Ishikawa (cell line): ENCODE data around the gene AKR1E2.

ENCODE experiments used
- CEBPB ChIP-seq: IDR thresholded peaks from 2 replicates; pipeline ENCODE4 v1.6.1; 2012
- CREB1 ChIP-seq: IDR thresholded peaks from 2 replicates; pipeline ENCODE4 v1.6.1; 2012; ENCODE audit warnings: low read depth
- EGR1 ChIP-seq: IDR thresholded peaks from 2 replicates; pipeline ENCODE4 v1.6.1; 2012
- EP300 ChIP-seq: IDR thresholded peaks from 2 replicates; pipeline ENCODE4 v1.6.1; 2012; ENCODE audit warnings: borderline replicate concordance
- FOXM1 ChIP-seq: IDR thresholded peaks from 2 replicates; pipeline ENCODE4 v1.6.1; 2012; ENCODE audit warnings: low read depth, borderline replicate concordance
- MAX ChIP-seq: IDR thresholded peaks from 2 replicates; pipeline ENCODE4 v1.6.1; 2012
- NFIC ChIP-seq: IDR thresholded peaks from 2 replicates; pipeline ENCODE4 v1.6.1; 2012
- RAD21 ChIP-seq: IDR thresholded peaks from 2 replicates; pipeline ENCODE4 v1.6.1; 2012; ENCODE audit warnings: low read depth
- REST ChIP-seq: IDR thresholded peaks from 2 replicates; pipeline ENCODE4 v1.6.1; 2012; ENCODE audit warnings: low read depth, mild to moderate bottlenecking
- TAF1 ChIP-seq: IDR thresholded peaks from 2 replicates; pipeline ENCODE4 v1.6.1; 2012; ENCODE audit warnings: low read depth, mild to moderate bottlenecking
- TCF12 ChIP-seq: IDR thresholded peaks from 2 replicates; pipeline ENCODE4 v1.6.1; 2012; ENCODE audit warnings: low read depth
- TEAD4 ChIP-seq: IDR thresholded peaks from 2 replicates; pipeline ENCODE4 v1.6.1; 2012
- USF1 ChIP-seq: IDR thresholded peaks from 2 replicates; pipeline ENCODE4 v1.6.1; 2012
- YY1 ChIP-seq: IDR thresholded peaks from 2 replicates; pipeline ENCODE4 v1.6.1; 2012; ENCODE audit warnings: low read depth
- ZBTB7A ChIP-seq: IDR thresholded peaks from 2 replicates; pipeline ENCODE4 v1.6.1; 2012; ENCODE audit warnings: low read depth

The AKR1E2 gene

GRCh38 chr10:4813496-4813895, 12.5 kb upstream of the AKR1E2 start:
- TF ChIP-seq TEAD4: no peak
- no peak for TF ChIP-seq TCF12
- no peak for TF ChIP-seq YY1
- no peak for TF ChIP-seq CEBPB
- TF ChIP-seq RAD21: no peak
- no peak for TF ChIP-seq CREB1
- no peak for TF ChIP-seq FOXM1
- TF ChIP-seq NFIC: no peak
- TF ChIP-seq EGR1: no peak
- no peak for TF ChIP-seq MAX
- TF ChIP-seq TAF1: no peak
- no peak for TF ChIP-seq ZBTB7A
- no peak for TF ChIP-seq EP300
- no peak for TF ChIP-seq REST
- no peak for TF ChIP-seq USF1

GRCh38 chr10:4816966-4817365, 9.0 kb upstream of the AKR1E2 start:
- TF ChIP-seq EP300: no peak
- no peak for TF ChIP-seq CEBPB
- TF ChIP-seq TAF1: no peak
- TF ChIP-seq CREB1: no peak
- TF ChIP-seq REST: no peak
- no peak for TF ChIP-seq TCF12
- TF ChIP-seq TEAD4: no peak
- no peak for TF ChIP-seq FOXM1
- no peak for TF ChIP-seq YY1
- TF ChIP-seq MAX: no peak

- TF ChIP-seq USF1 (no peak), ZBTB7A (no peak), CEBPB (no peak), FOXM1 (no peak), EP300 (no peak), TCF12 (no peak), TAF1 (no peak), MAX (no peak), YY1 (no peak), EGR1 (no peak), TEAD4 (no peak), CREB1 (no peak), RAD21 (no peak), REST (no peak), NFIC (no peak)
These were observed 6.9 kb upstream of the AKR1E2 start for GRCh38 chr10:4819067-4819466.

GRCh38 chr10:4819707-4820106, 6.3 kb upstream of the AKR1E2 start:
- TF ChIP-seq YY1: no peak
- TF ChIP-seq MAX: no peak
- TF ChIP-seq USF1: no peak
- TF ChIP-seq CEBPB: no peak
- no peak for TF ChIP-seq EGR1
- no peak for TF ChIP-seq TCF12
- TF ChIP-seq TEAD4: no peak
- no peak for TF ChIP-seq NFIC
- TF ChIP-seq FOXM1: no peak
- no peak for TF ChIP-seq REST
- no peak for TF ChIP-seq CREB1
- no peak for TF ChIP-seq RAD21
